Measurements from ENCODE around the gene JAZF1. TPM values are rescaled to one million over a fixed set of nuclear protein-coding genes. Genes with fewer than 3 reads are reported as not detected.

JAZF1 gene
- total RNA-seq, 4 donors from 2014 or later = 1.6 to 8.6 (median 5.3) TPM

DNA sequence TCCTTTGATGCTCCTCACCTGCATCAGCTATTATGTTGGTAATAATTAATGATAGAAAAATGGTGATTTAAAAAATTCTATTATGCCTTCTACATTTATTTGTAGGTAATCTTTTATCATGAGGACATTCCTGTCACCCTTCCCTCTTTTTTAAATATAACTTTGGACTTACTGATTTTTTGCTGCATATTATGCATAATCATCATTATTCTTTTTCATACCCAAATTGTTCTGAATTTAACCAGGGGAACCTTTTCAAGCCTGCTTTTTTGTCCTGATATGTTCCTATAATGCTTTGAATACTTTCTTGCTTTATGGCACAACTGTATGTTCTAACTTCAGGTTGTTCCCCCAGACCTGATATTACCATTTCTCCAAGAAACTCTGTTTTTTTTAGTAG lies 392.2 kb downstream of the JAZF1 start:
- H3K4me3 ChIP-seq = no peak overlapping the region
- intact Hi-C loops (cut with DNase I; ENCODE audit: low total_unique reads) (no loop called here), in situ Hi-C loops (cut with MboI; ENCODE audit: low sequenced_read_pairs in 4 of 4) (loop anchor here in 3 of 4 donors (25.0 kb wide), 2 partner anchors 224 to 576 kb away; partner anchors contain the start of gene HOXA13 (in 2 of the 3))
- ATAC-seq (no peak), DNase-seq (no peak)
- peaks cover 0 to 4% of the 10 kb centered on the region in 2 donors for H3K4me1 ChIP-seq
- TF ChIP-seq, protein P1, sequence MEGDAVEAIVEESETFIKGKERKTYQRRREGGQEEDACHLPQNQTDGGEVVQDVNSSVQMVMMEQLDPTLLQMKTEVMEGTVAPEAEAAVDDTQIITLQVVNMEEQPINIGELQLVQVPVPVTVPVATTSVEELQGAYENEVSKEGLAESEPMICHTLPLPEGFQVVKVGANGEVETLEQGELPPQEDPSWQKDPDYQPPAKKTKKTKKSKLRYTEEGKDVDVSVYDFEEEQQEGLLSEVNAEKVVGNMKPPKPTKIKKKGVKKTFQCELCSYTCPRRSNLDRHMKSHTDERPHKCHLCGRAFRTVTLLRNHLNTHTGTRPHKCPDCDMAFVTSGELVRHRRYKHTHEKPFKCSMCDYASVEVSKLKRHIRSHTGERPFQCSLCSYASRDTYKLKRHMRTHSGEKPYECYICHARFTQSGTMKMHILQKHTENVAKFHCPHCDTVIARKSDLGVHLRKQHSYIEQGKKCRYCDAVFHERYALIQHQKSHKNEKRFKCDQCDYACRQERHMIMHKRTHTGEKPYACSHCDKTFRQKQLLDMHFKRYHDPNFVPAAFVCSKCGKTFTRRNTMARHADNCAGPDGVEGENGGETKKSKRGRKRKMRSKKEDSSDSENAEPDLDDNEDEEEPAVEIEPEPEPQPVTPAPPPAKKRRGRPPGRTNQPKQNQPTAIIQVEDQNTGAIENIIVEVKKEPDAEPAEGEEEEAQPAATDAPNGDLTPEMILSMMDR (IDR thresholded peaks at IDR 0.05 in 4 of 5, conservative IDR thresholded peaks at IDR 0.05 in 1 of 5) = no peak
- no peak for TF ChIP-seq POLR2A (IDR thresholded peaks at IDR 0.05)
- no peaks in the 10 kb centered on the region for H3K9me3 ChIP-seq
- H3K27me3 ChIP-seq = no peaks in the 10 kb centered on the region
- no peak overlapping the region for H3K27ac ChIP-seq
- peaks cover 0 to 48% of the 10 kb centered on the region in 2 donors for H3K36me3 ChIP-seq

DNA sequence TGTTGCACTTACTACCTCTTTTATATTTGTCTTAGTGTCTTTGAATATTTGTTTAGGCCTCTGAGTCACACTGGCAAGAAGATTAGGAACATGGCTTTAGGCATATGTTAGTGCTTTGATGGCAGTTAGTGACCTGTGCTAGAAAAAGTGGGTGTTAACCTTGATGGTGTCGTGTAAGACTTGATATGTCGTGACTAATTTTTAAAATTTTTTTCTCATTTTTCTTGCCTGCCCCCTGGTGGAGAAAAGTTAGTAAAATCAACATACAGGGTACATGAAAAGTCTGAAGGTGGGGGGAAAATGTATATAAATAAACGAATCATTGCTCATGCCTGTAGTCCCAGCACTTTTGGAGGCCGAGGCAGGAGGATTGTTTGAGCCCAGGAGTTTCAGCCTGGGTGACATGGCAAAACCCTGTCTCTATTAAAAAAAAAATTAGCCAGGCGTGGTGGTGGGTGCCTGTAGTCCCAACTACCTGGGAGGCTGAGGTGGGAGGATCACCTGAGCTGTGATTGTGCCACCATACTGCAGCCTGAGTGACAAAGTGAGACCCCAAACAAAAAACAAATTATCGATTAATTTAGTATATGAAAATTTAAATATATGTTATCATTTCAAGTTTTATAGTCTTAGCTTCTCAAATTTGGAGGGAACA lies 396.1 kb downstream of the JAZF1 start:
- intact Hi-C loops (cut with DNase I; ENCODE audit: low total_unique reads) = no loop called here
- H3K27ac ChIP-seq = no peak overlapping the region
- in situ Hi-C loops (cut with MboI; ENCODE audit: low sequenced_read_pairs in 4 of 4) = loop anchor here in 3 of 4 donors (25.0 kb wide), 2 partner anchors 228 to 572 kb away; partner anchors contain the start of gene HOXA13 (in 2 of the 3)
- TF ChIP-seq POLR2A (IDR thresholded peaks at IDR 0.05) = no peak
- TF ChIP-seq, protein P1 (IDR thresholded peaks at IDR 0.05 in 4 of 5, conservative IDR thresholded peaks at IDR 0.05 in 1 of 5) = peak; percentile 27 to 50 (median 36)
- DNase-seq = no peak
- H3K9me3 ChIP-seq = no peaks in the 10 kb centered on the region
- H3K27me3 ChIP-seq = no peaks in the 10 kb centered on the region
- ATAC-seq = peak in 1 of 2 donors; percentile 18
- peaks cover 0 to 31% of the 10 kb centered on the region in 2 donors for H3K36me3 ChIP-seq
- peaks cover 0 to 12% of the 10 kb centered on the region in 2 donors for H3K4me1 ChIP-seq
- H3K4me3 ChIP-seq = no peak overlapping the region

DNA sequence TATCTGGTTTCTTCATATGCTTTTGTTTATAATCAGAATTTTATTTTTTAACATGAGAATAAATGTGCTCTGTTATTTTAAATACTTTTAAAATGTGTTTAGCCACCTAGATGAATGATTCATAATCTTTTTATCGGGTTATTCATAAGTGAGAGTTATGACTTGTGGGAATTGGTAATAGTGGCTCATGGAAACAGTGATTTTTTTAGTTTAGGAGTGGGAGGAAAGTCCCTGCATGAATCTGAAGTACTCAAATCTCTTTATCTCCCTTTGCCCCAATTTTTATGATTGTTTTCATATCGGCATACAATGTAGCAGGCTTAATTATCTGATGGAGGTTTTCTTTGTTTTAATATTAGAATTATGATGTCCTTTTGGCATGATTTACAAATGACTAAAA lies 397.7 kb downstream of the JAZF1 start:
- H3K4me1 ChIP-seq = peaks cover 3 to 12% of the 10 kb centered on the region in 2 donors
- DNase-seq = no peak
- in situ Hi-C loops (cut with MboI; ENCODE audit: low sequenced_read_pairs in 4 of 4) = loop anchor here in 3 of 4 donors (25.0 kb wide), 2 partner anchors 229 to 571 kb away; partner anchors contain the start of gene HOXA13 (in 2 of the 3)
- H3K36me3 ChIP-seq = peaks cover 0 to 19% of the 10 kb centered on the region in 2 donors
- H3K27me3 ChIP-seq = no peaks in the 10 kb centered on the region
- ATAC-seq = no peak
- no peaks in the 10 kb centered on the region for H3K9me3 ChIP-seq
- H3K4me3 ChIP-seq = no peak overlapping the region
- H3K27ac ChIP-seq = no peak overlapping the region
- TF ChIP-seq POLR2A (IDR thresholded peaks at IDR 0.05) = no peak
- TF ChIP-seq, protein P1 (IDR thresholded peaks at IDR 0.05 in 4 of 5, conservative IDR thresholded peaks at IDR 0.05 in 1 of 5) = no peak
- intact Hi-C loops (cut with DNase I; ENCODE audit: low total_unique reads) = no loop called here

DNA sequence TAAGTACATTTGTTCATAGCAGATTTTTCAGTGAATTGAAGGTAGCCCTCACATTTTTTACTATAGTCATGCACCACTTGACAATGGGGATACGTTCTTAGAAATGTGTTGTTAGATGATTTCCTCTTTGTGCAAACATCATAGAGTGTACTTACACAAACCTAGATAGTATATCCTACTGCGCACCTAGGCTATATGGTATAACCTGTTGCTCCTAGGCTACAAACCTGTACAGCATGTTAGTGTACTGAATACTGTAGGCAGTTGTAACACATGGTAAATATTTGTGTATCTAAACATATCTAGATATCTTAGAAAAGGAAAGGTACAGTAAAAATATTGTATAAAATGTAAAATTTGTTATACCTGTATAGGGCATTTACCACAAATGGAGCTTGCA lies 399.4 kb downstream of the JAZF1 start:
- Histone ChIP-seq H3K4me3 (no peak overlapping the region), H3K27me3 (no peaks in the 10 kb centered on the region), H3K27ac (no peak overlapping the region), H3K4me1 (peaks cover 14 to 15% of the 10 kb centered on the region in 2 donors), H3K9me3 (no peaks in the 10 kb centered on the region), H3K36me3 (peaks cover 0 to 14% of the 10 kb centered on the region in 2 donors)
- DNase-seq (no peak), ATAC-seq (no peak)
- TF ChIP-seq, protein P1 (IDR thresholded peaks at IDR 0.05 in 4 of 5, conservative IDR thresholded peaks at IDR 0.05 in 1 of 5) = no peak
- TF ChIP-seq POLR2A (IDR thresholded peaks at IDR 0.05) = no peak
- intact Hi-C loops (cut with DNase I; ENCODE audit: low total_unique reads) (no loop called here), in situ Hi-C loops (cut with MboI; ENCODE audit: low sequenced_read_pairs in 4 of 4) (loop anchor here in 3 of 4 donors (25.0 kb wide), 2 partner anchors 231 to 569 kb away; partner anchors contain the start of gene HOXA13 (in 2 of the 3))

Other genes with a start within 250 kb of the JAZF1 start
- gene CREB5, start 231.7 kb upstream of the JAZF1 start, total RNA-seq = 10 to 100 TPM in 1 of 4 donors, 1 to 10 TPM in 2, under 1 TPM in 1; 0.90 to 10.1 (median 4.9) TPM